ENCODE measurements around the gene CLIP2. TPM values are rescaled to one million over a fixed set of nuclear protein-coding genes. Genes with fewer than 3 reads are reported as not detected.

CLIP2 gene
- total RNA-seq, 1 experiment from 2014 or later: 39.9 TPM

- intact Hi-C loops (cut with micrococcal nuclease; ENCODE audit: unreplicated experiment): no loop called here
- ChIA-PET CTCF (no interaction called here), POLR2A (no interaction called here)
- in situ Hi-C loops (cut with HindIII; ENCODE audit: low pct_unique_long_range_greater_than_20kb, low sequenced_read_pairs): no loop called here
- Histone ChIP-seq H3K9me3 (ENCODE audit: control insufficient read depth, insufficient read depth, low read depth, low read length) (no peaks in the 10 kb centered on the region), H3K36me3 (ENCODE audit: control insufficient read depth, insufficient read depth, low read length) (no peaks in the 10 kb centered on the region), H3K4me3 (ENCODE audit: low read depth in 2 of 2, low read length in 2 of 2) (no peak overlapping the region), H3K4me1 (ENCODE audit: control insufficient read depth, insufficient read depth, low read length) (peaks cover 2% of the 10 kb centered on the region; the same call in 1 of the 2 replicates), H3K27me3 (ENCODE audit: control insufficient read depth, insufficient read depth, low read length) (no peaks in the 10 kb centered on the region), H3K27ac (ENCODE audit: low read length) (no peak overlapping the region)
- TF ChIP-seq POLR2AphosphoS5 (IDR thresholded peaks at IDR 0.05; ENCODE audit: low read depth, low read length) (no peak), CTCF (IDR thresholded peaks at IDR 0.05) (no peak), SIN3A (IDR thresholded peaks at IDR 0.05; ENCODE audit: borderline replicate concordance, insufficient read depth, low read depth, low read length) (no peak), TCF7L2 (IDR thresholded peaks at IDR 0.05; ENCODE audit: low read depth, low read length) (no peak), REST (IDR thresholded peaks at IDR 0.05; ENCODE audit: insufficient read depth in 1 of 2, low read depth in 2 of 2, low read length in 1 of 2) (no peak)
- BruUV-seq (replicated peaks): TSS peak; percentile 33
- DNase-seq (ENCODE audit: low read depth, low spot score): peak; percentile 51
- ATAC-seq: peak; percentile 85
Observed at GRCh38 chr7:74355091-74355490, 65.9 kb downstream of the CLIP2 start.

DNA sequence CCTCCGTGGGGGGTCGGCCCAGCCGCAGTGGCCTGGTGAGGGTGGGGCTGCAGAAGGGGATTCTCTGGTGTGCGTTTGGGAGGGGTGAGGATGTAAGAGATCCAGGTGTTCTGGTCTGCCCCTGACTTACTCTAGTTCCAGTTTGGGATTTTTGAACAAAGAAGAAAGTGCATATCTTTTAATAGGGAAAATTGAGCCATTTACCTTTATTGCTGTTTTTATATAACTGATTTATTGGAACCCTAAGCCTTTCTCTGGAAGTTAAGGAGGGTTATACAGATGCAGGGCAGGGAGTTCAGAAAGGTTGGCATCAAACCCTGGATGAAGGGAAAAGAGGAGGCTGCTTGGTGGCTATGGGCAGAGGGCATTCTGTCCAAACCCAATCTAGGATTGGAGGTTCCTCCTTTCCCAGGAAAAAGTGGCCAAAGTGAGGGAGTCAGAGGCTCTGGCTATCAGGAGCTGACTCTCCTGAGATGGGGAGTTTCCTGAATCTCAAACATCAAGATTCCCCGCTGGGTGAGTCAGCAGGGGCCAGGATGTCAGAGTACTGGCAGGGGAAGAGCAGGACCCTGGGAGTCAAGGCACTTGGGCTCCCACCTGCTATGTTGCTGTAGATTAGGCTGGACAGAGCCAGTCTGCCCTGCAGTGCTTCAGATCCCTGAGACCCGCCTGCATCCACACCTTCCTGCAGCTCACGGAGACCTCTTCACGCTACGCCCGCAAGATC, 67.5 kb downstream of the CLIP2 start:
- ATAC-seq: peak; percentile 29
- no peaks in the 10 kb centered on the region for H3K27me3 ChIP-seq (ENCODE audit: control insufficient read depth, insufficient read depth, low read length)
- ChIA-PET POLR2A (no interaction called here), CTCF (no interaction called here)
- DNase-seq (ENCODE audit: low read depth, low spot score): no peak
- peaks cover 2% of the 10 kb centered on the region; the same call in 1 of the 2 replicates for H3K4me1 ChIP-seq (ENCODE audit: control insufficient read depth, insufficient read depth, low read length)
- no peak for TF ChIP-seq POLR2AphosphoS5 (IDR thresholded peaks at IDR 0.05; ENCODE audit: low read depth, low read length)
- TF ChIP-seq SIN3A (IDR thresholded peaks at IDR 0.05; ENCODE audit: borderline replicate concordance, insufficient read depth, low read depth, low read length): no peak
- TF ChIP-seq REST (IDR thresholded peaks at IDR 0.05; ENCODE audit: insufficient read depth in 1 of 2, low read depth in 2 of 2, low read length in 1 of 2): no peak
- TF ChIP-seq CTCF (IDR thresholded peaks at IDR 0.05): no peak
- TF ChIP-seq TCF7L2 (IDR thresholded peaks at IDR 0.05; ENCODE audit: low read depth, low read length): no peak
- TSS peak; percentile 60 for BruUV-seq (replicated peaks)
- H3K36me3 ChIP-seq (ENCODE audit: control insufficient read depth, insufficient read depth, low read length): no peaks in the 10 kb centered on the region; the same call in 1 of the 2 replicates
- intact Hi-C loops (cut with micrococcal nuclease; ENCODE audit: unreplicated experiment): no loop called here
- in situ Hi-C loops (cut with HindIII; ENCODE audit: low pct_unique_long_range_greater_than_20kb, low sequenced_read_pairs): no loop called here
- no peaks in the 10 kb centered on the region for H3K9me3 ChIP-seq (ENCODE audit: control insufficient read depth, insufficient read depth, low read depth, low read length)
- no peak overlapping the region for H3K4me3 ChIP-seq (ENCODE audit: low read depth in 2 of 2, low read length in 2 of 2)
- H3K27ac ChIP-seq (ENCODE audit: low read length): no peak overlapping the region

Measured in Panc1 (cell line).